ENCODE data around the gene ZNF670. TPM values are rescaled to one million over a fixed set of nuclear protein-coding genes. Genes with fewer than 3 reads are reported as not detected.
"Not testable (repeated sequence)": the region's sequence is repeated elsewhere in the genome, so short reads cannot be mapped to it uniquely, and the experiment has no call there.

ZNF670 gene
- total and polyA plus RNA-seq, 2 donors: 3.0 to 4.7 TPM

- WGBS: 98% methylated on average over 5 of the region's 5 CpGs
- Histone ChIP-seq H3K9me3 (ENCODE audit: control insufficient read depth in 2 of 2, insufficient read depth in 1 of 2, low read length in 1 of 2) (peaks cover 11 to 41% of the 10 kb centered on the region in 2 donors), H3K27ac (ENCODE audit: low read depth in 1 of 2, low read length in 1 of 2) (no peak overlapping the region), H3K4me3 (ENCODE audit: low read length in 2 of 2) (no peak overlapping the region), H3K27me3 (ENCODE audit: control insufficient read depth in 2 of 2, insufficient read depth in 1 of 2, low read length in 1 of 2) (no peaks in the 10 kb centered on the region), H3K4me1 (ENCODE audit: control insufficient read depth in 2 of 2, insufficient read depth in 2 of 2, low read length in 2 of 2) (no peaks in the 10 kb centered on the region), H3K36me3 (ENCODE audit: control insufficient read depth in 2 of 2, insufficient read depth in 2 of 2, low read length in 1 of 2) (peaks cover 4% of the 10 kb centered on the region in 2 donors)
- no peak for DNase-seq (ENCODE audit: low read depth in 6 of 9, low spot score in 9 of 9)
Measured at GRCh38 chr1:247043406-247043805, 35.2 kb downstream of the ZNF670 start.

GRCh38 chr1:247037511-247038320 lies 40.9 kb downstream of the ZNF670 start:
- H3K9me3 ChIP-seq (ENCODE audit: control insufficient read depth in 2 of 2, insufficient read depth in 1 of 2, low read length in 1 of 2): peaks cover 6 to 26% of the 10 kb centered on the region in 2 donors
- no peaks in the 10 kb centered on the region for H3K4me1 ChIP-seq (ENCODE audit: control insufficient read depth in 2 of 2, insufficient read depth in 2 of 2, low read length in 2 of 2)
- H3K27ac ChIP-seq (ENCODE audit: low read depth in 1 of 2, low read length in 1 of 2): no peak overlapping the region
- H3K27me3 ChIP-seq (ENCODE audit: control insufficient read depth in 2 of 2, insufficient read depth in 1 of 2, low read length in 1 of 2): no peaks in the 10 kb centered on the region
- 98% methylated on average over 6 of the region's 6 CpGs for WGBS
- no peak overlapping the region for H3K4me3 ChIP-seq (ENCODE audit: low read length in 2 of 2)
- no peak for DNase-seq (ENCODE audit: low read depth in 6 of 9, low spot score in 9 of 9)
- H3K36me3 ChIP-seq (ENCODE audit: control insufficient read depth in 2 of 2, insufficient read depth in 2 of 2, low read length in 1 of 2): peaks cover 7 to 25% of the 10 kb centered on the region in 2 donors

- not testable (repeated sequence) for H3K27ac ChIP-seq (ENCODE audit: low read depth in 1 of 2, low read length in 1 of 2); DNase-seq (ENCODE audit: low read depth in 6 of 9, low spot score in 9 of 9); H3K27me3 ChIP-seq (ENCODE audit: control insufficient read depth in 2 of 2, insufficient read depth in 1 of 2, low read length in 1 of 2); H3K4me1 ChIP-seq (ENCODE audit: control insufficient read depth in 2 of 2, insufficient read depth in 2 of 2, low read length in 2 of 2); H3K4me3 ChIP-seq (ENCODE audit: low read length in 2 of 2)
- Histone ChIP-seq H3K9me3 (ENCODE audit: control insufficient read depth in 2 of 2, insufficient read depth in 1 of 2, low read length in 1 of 2) (peaks cover 0 to 19% of the 10 kb centered on the region in 2 donors), H3K36me3 (ENCODE audit: control insufficient read depth in 2 of 2, insufficient read depth in 2 of 2, low read length in 1 of 2) (peaks cover under 1 to 10% of the 10 kb centered on the region in 2 donors)
- 95% methylated on average over 22 of the region's 30 CpGs for WGBS
Measured at GRCh38 chr1:247032306-247032705, 46.3 kb downstream of the ZNF670 start.

Other genes with a start within 250 kb of the ZNF670 start
- 22.5 TPM for gene AHCTF1, start 146.9 kb downstream of the ZNF670 start, total RNA-seq
- gene AHCTF1, start 146.9 kb downstream of the ZNF670 start, polyA plus RNA-seq: 17.8 TPM
- gene ZNF695, start 70.8 kb downstream of the ZNF670 start, total RNA-seq: 3.0 TPM
- 0.48 TPM for gene ZNF695, start 70.8 kb downstream of the ZNF670 start, polyA plus RNA-seq
- 14.8 TPM for gene ZNF669, start 25.5 kb upstream of the ZNF670 start, total RNA-seq
- 10.0 TPM for gene ZNF669, start 25.5 kb upstream of the ZNF670 start, polyA plus RNA-seq
- gene ZNF124, start 93.2 kb upstream of the ZNF670 start, total RNA-seq: 74.8 TPM
- 3.8 TPM for gene ZNF124, start 93.2 kb upstream of the ZNF670 start, polyA plus RNA-seq
- not detected for gene VN1R5, start 177.3 kb upstream of the ZNF670 start, total RNA-seq
- 0.02 TPM for gene VN1R5, start 177.3 kb upstream of the ZNF670 start, polyA plus RNA-seq